ENCODE results near the gene MUC5AC.
A peak's percentile ranks its signal among the peaks of the same experiment; 100 is the strongest.

Gene MUC5AC

GRCh38 chr11:1122664-1123002 is 35.1 kb upstream of the MUC5AC start:
- no peak for DNase-seq

- no peak for DNase-seq
Measured at GRCh38 chr11:1123970-1124369, 33.8 kb upstream of the MUC5AC start.

GRCh38 chr11:1125803-1126202 is 31.9 kb upstream of the MUC5AC start:
- no peak for DNase-seq

- no peak for DNase-seq
Measured at GRCh38 chr11:1126491-1126926, 31.2 kb upstream of the MUC5AC start.

- DNase-seq: no peak
Measured at GRCh38 chr11:1126935-1127663, 30.7 kb upstream of the MUC5AC start.

- no peak for DNase-seq
Measured at GRCh38 chr11:1127664-1128162, 30.0 kb upstream of the MUC5AC start.

- no peak for DNase-seq
Measured at GRCh38 chr11:1128311-1129142, 29.2 kb upstream of the MUC5AC start.

GRCh38 chr11:1129143-1129610 is 28.6 kb upstream of the MUC5AC start:
- no peak for DNase-seq

GRCh38 chr11:1129611-1130160 is 28.1 kb upstream of the MUC5AC start:
- no peak for DNase-seq

GRCh38 chr11:1130276-1131032 is 27.3 kb upstream of the MUC5AC start:
- DNase-seq: no peak

- peak; percentile 73 for DNase-seq
Measured at GRCh38 chr11:1131033-1131911, 26.5 kb upstream of the MUC5AC start.

- DNase-seq: no peak
Measured at GRCh38 chr11:1134848-1135445, 22.8 kb upstream of the MUC5AC start.

GRCh38 chr11:1138097-1138496 is 19.7 kb upstream of the MUC5AC start:
- DNase-seq: no peak

- no peak for DNase-seq
Measured at GRCh38 chr11:1139441-1140083, 18.2 kb upstream of the MUC5AC start.

- no peak for DNase-seq
Measured at GRCh38 chr11:1140642-1141490, 16.9 kb upstream of the MUC5AC start.

GRCh38 chr11:1146365-1146764 is 11.4 kb upstream of the MUC5AC start:
- no peak for DNase-seq

GRCh38 chr11:1147792-1148191 is 10.0 kb upstream of the MUC5AC start:
- DNase-seq: no peak

- DNase-seq: no peak
Measured at GRCh38 chr11:1148752-1149180, 9.0 kb upstream of the MUC5AC start.

- DNase-seq: no peak
Measured at GRCh38 chr11:1149545-1149944, 8.2 kb upstream of the MUC5AC start.

GRCh38 chr11:1150116-1150515 is 7.6 kb upstream of the MUC5AC start:
- DNase-seq: no peak

Measured in NCI-H2171 treated with DMSO at 0.1 percent for 48 hours (cell line).